NB4 (cell line): ENCODE data around the gene AGAP1.

ENCODE experiments used
- MYC ChIP-seq: IDR thresholded peaks from 2 replicates; pipeline ENCODE4 v1.6.1; 2011; ENCODE audit warnings: low read depth, low read length
- POLR2A ChIP-seq: IDR thresholded peaks from 2 replicates; pipeline ENCODE4 v1.6.1; 2011; ENCODE audit warnings: mild to moderate bottlenecking; ENCODE audit not compliant: insufficient read length; ENCODE audit errors: extremely low read depth
- TF ChIP-seq, protein P1 (sequence below): IDR thresholded peaks from one replicate; pipeline ENCODE4 v1.5.1; 2012; ENCODE audit warnings: low read depth, low read length
- TF ChIP-seq, protein P2 (sequence below): IDR thresholded peaks from 2 replicates; pipeline ENCODE4 v1.6.1; 2011; ENCODE audit warnings: low read depth, low read length

- TF ChIP-seq, protein P1, sequence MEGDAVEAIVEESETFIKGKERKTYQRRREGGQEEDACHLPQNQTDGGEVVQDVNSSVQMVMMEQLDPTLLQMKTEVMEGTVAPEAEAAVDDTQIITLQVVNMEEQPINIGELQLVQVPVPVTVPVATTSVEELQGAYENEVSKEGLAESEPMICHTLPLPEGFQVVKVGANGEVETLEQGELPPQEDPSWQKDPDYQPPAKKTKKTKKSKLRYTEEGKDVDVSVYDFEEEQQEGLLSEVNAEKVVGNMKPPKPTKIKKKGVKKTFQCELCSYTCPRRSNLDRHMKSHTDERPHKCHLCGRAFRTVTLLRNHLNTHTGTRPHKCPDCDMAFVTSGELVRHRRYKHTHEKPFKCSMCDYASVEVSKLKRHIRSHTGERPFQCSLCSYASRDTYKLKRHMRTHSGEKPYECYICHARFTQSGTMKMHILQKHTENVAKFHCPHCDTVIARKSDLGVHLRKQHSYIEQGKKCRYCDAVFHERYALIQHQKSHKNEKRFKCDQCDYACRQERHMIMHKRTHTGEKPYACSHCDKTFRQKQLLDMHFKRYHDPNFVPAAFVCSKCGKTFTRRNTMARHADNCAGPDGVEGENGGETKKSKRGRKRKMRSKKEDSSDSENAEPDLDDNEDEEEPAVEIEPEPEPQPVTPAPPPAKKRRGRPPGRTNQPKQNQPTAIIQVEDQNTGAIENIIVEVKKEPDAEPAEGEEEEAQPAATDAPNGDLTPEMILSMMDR = no peak
- TF ChIP-seq POLR2A (no peak), MYC (no peak)
- TF ChIP-seq, protein P2, sequence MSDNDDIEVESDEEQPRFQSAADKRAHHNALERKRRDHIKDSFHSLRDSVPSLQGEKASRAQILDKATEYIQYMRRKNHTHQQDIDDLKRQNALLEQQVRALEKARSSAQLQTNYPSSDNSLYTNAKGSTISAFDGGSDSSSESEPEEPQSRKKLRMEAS = no peak
These were observed 117.9 kb downstream of the AGAP1 start for GRCh38 chr2:235611756-235612155.
